Panc1 (cell line): ENCODE measurements around the gene APP. TPM values are rescaled to one million over a fixed set of nuclear protein-coding genes. Genes with fewer than 3 reads are reported as not detected.

Source experiments
- ATAC-seq: fragments of 200-7000 bp; cut with Tn5 transposase; 2 replicates; pipeline ENCODE4 v1.9.1; 2020; ENCODE audit warnings: mild to moderate bottlenecking, moderate library complexity
- BruUV-seq: library from RNA; stranded (reverse); fragments of 400-500 nt; replicated peaks from 2 replicates; lab custom pipeline; 2021; lab: Mats Ljungman, UMichigan
- CTCF ChIA-PET: fragments of 300-600 bp; sonication (Branson Sonifier 250); formaldehyde crosslinking; loops from one replicate; lab custom pipeline; 2022; ENCODE audit warnings: antibody characterized with exemption; lab: Charles Lee
- POLR2A ChIA-PET: fragments of 300-600 bp; sonication (Branson Sonifier 250); formaldehyde crosslinking; loops from one replicate; lab custom pipeline; 2022; ENCODE audit warnings: antibody characterized with exemption; lab: Charles Lee
- DNase-seq: peaks from one replicate; pipeline ENCODE4 v3.0.0-alpha.2; 2010; ENCODE audit warnings: low read depth, low spot score
- H3K27ac ChIP-seq: 2 replicates; pipeline ENCODE4 v1.5.1; 2011; ENCODE audit warnings: mild to moderate bottlenecking, low read length, inconsistent platforms
- H3K27me3 ChIP-seq: fragments of 200-500 bp; sonication (Bioruptor generic); 2 replicates; pipeline ENCODE4 v1.6.0; 2014; ENCODE audit warnings: low read length, inconsistent platforms; ENCODE audit not compliant: control insufficient read depth, insufficient read depth
- H3K36me3 ChIP-seq: fragments of 200-500 bp; sonication (Bioruptor generic); 2 replicates; pipeline ENCODE4 v1.5.1; 2014; ENCODE audit warnings: inconsistent platforms, mild to moderate bottlenecking, low read length, moderate library complexity; ENCODE audit not compliant: control insufficient read depth, insufficient read depth
- H3K4me1 ChIP-seq: 2 replicates; pipeline ENCODE4 v1.5.1; 2011; ENCODE audit warnings: inconsistent platforms, mild to moderate bottlenecking, low read length, moderate library complexity; ENCODE audit not compliant: control insufficient read depth, insufficient read depth
- H3K4me3 ChIP-seq, 2 experiments: 2 replicates each; pipeline ENCODE4 v1.5.1; 2011 to 2012; ENCODE audit warnings: low read depth in 2 of 2, low read length in 2 of 2, mild to moderate bottlenecking in 2 of 2, inconsistent platforms in 1 of 2, moderate library complexity in 1 of 2
- H3K9me3 ChIP-seq: fragments of 200-500 bp; sonication (Bioruptor generic); 2 replicates; pipeline ENCODE4 v1.5.1; 2014; ENCODE audit warnings: low read depth, mild to moderate bottlenecking, inconsistent platforms, low read length, moderate library complexity; ENCODE audit not compliant: control insufficient read depth, insufficient read depth
- CTCF ChIP-seq: fragments of 450-650 bp; IDR thresholded peaks from 2 replicates; pipeline ENCODE4 v1.5.1; 2017; ENCODE audit warnings: mild to moderate bottlenecking
- POLR2AphosphoS5 ChIP-seq: IDR thresholded peaks from 2 replicates; pipeline ENCODE4 v1.6.1; 2012; ENCODE audit warnings: mild to moderate bottlenecking, low read depth, low read length, moderate library complexity
- REST ChIP-seq, 2 experiments: IDR thresholded peaks; 2 replicates each; pipeline ENCODE4 v1.6.1; 2011 to 2012; ENCODE audit warnings: low read depth in 2 of 2, control low read depth in 1 of 2, low read length in 1 of 2, mild to moderate bottlenecking in 1 of 2, moderate library complexity in 1 of 2; ENCODE audit not compliant: insufficient read depth in 1 of 2
- SIN3A ChIP-seq: IDR thresholded peaks from 2 replicates; pipeline ENCODE4 v1.6.1; 2012; ENCODE audit warnings: low read depth, mild to moderate bottlenecking, low read length, moderate library complexity, borderline replicate concordance; ENCODE audit not compliant: insufficient read depth
- TCF7L2 ChIP-seq: IDR thresholded peaks from 2 replicates; pipeline ENCODE4 v1.6.1; 2011; ENCODE audit warnings: mild to moderate bottlenecking, low read depth, low read length, inconsistent platforms
- in situ Hi-C: cut with HindIII; loops from 2 replicates; pipeline ENCODE4 v1.10.0; 2016; ENCODE audit warnings: low sequenced_read_pairs, low pct_unique_long_range_greater_than_20kb
- intact Hi-C: fragments of 100-400 bp; cut with micrococcal nuclease; formaldehyde crosslinking; loops from one replicate; pipeline ENCODE4 v1.10.0; 2022; ENCODE audit not compliant: unreplicated experiment
- total RNA-seq: library from RNA; stranded (reverse); gene quantifications from one replicate; pipeline ENCODE4 v1.2.1, GENCODE V29; 2021; ENCODE audit not compliant: unreplicated experiment

APP gene
- total RNA-seq, 1 experiment from 2014 or later: 542 TPM

DNA sequence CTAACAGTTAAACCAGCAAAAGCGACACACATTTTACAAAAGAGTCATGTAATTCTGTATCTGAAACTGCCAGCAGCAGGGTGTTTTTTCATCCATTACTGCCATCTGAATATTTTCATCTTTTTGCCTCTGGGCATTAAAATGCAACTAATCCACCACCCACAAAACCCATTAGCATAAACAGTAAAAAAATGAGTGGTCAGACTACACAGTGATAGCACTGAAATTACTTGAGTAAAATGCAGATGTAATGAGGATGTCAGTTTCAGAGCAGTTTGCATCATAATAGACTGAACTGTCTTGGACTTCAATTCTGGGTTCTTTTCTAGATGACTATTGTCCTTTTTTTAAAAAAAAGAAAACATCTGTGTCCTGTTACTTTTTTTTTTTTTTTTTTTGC is 303.5 kb downstream of the APP start:
- CTCF ChIA-PET: no interaction called here

GRCh38 chr21:25863747-25864146 is 306.8 kb downstream of the APP start:
- intact Hi-C loops: no loop called here
- POLR2A ChIA-PET: no interaction called here
- in situ Hi-C loops: no loop called here

More for the DNA sequence above, 303.5 kb downstream of the APP start:
- DNase-seq (no peak), ATAC-seq (no peak)
- Histone ChIP-seq H3K4me1 (no peaks in the 10 kb centered on the region), H3K27me3 (no peaks in the 10 kb centered on the region), H3K27ac (no peak overlapping the region), H3K9me3 (no peaks in the 10 kb centered on the region), H3K36me3 (no peaks in the 10 kb centered on the region), H3K4me3 (no peak overlapping the region)
- POLR2A ChIA-PET: no interaction called here
- no peak for TF ChIP-seq CTCF
- TF ChIP-seq SIN3A: no peak
- TF ChIP-seq POLR2AphosphoS5: no peak
- no peak for TF ChIP-seq TCF7L2
- TF ChIP-seq REST (IDR thresholded peaks at IDR 0.05; ENCODE audit: insufficient read depth in 1 of 2, low read depth in 2 of 2, low read length in 1 of 2): no peak
- intact Hi-C loops: no loop called here
- no TSS peak for BruUV-seq
- in situ Hi-C loops: no loop called here

More at GRCh38 chr21:25863747-25864146, 306.8 kb downstream of the APP start:
- ATAC-seq (no peak), DNase-seq (no peak)
- TF ChIP-seq SIN3A (no peak), TCF7L2 (no peak), CTCF (no peak), REST (IDR thresholded peaks at IDR 0.05; ENCODE audit: insufficient read depth in 1 of 2, low read depth in 2 of 2, low read length in 1 of 2) (no peak), POLR2AphosphoS5 (no peak)
- Histone ChIP-seq H3K4me1 (no peaks in the 10 kb centered on the region), H3K4me3 (no peak overlapping the region), H3K27me3 (no peaks in the 10 kb centered on the region), H3K9me3 (no peaks in the 10 kb centered on the region), H3K27ac (no peak overlapping the region), H3K36me3 (no peaks in the 10 kb centered on the region)
- no TSS peak for BruUV-seq
- CTCF ChIA-PET: no interaction called here
